ENCODE data around the gene PDP2. TPM values are rescaled to one million over a fixed set of nuclear protein-coding genes. Genes with fewer than 3 reads are reported as not detected.

The PDP2 gene
- total and polyA plus RNA-seq, 2 donors (not counting 3 experiments of a cell fraction or from before 2014, with no cell fraction given) = 4.4 to 9.3 TPM

GRCh38 chr16:66874079-66874775, 6.1 kb upstream of the PDP2 start:
- DNase-seq (ENCODE audit: low read depth, low spot score) = no peak

More at GRCh38 chr16:66874079-66874775, 6.1 kb upstream of the PDP2 start:
- Histone ChIP-seq H3K27me3 (ENCODE audit: control insufficient read depth in 2 of 2, insufficient read depth in 2 of 2, low read length in 2 of 2) (peaks cover 0 to 2% of the 10 kb centered on the region in 2 experiments), H3K9ac (replicated peaks; ENCODE audit: extremely low read depth, insufficient read depth, low read length) (no peak overlapping the region), H3K9me1 (replicated peaks; ENCODE audit: control insufficient read depth, extremely low read depth, insufficient read depth, low read length) (no peaks in the 10 kb centered on the region), H3K79me2 (ENCODE audit: control insufficient read depth, insufficient read depth, low read length) (no peaks in the 10 kb centered on the region), H3K4me3 (replicated peaks in 1 of 3; ENCODE audit: insufficient read depth in 1 of 3, low read depth in 1 of 3, low read length in 3 of 3) (no peak overlapping the region), H3K27ac (ENCODE audit: insufficient read depth, low read depth, low read length) (no peak overlapping the region), H3K9me3 (replicated peaks; ENCODE audit: control insufficient read depth, insufficient read depth, low read length) (no peaks in the 10 kb centered on the region), H3K36me3 (ENCODE audit: control insufficient read depth in 2 of 2, extremely low read depth in 1 of 2, insufficient read depth in 2 of 2, low read length in 2 of 2) (no peaks in the 10 kb centered on the region), H2AFZ (ENCODE audit: low read depth, low read length) (no peak overlapping the region), H3K4me1 (ENCODE audit: control insufficient read depth, extremely low read depth, insufficient read depth, low read length) (peaks cover 12% of the 10 kb centered on the region), H3K4me2 (ENCODE audit: insufficient read depth, low read length) (no peak overlapping the region), H4K20me1 (replicated peaks; ENCODE audit: control insufficient read depth, extremely low read depth, insufficient read depth, low read length) (no peaks in the 10 kb centered on the region)
- ChIA-PET CTCF (interaction anchor here (0.9 to 3.7 kb wide), 4 partner anchors 21 to 80 kb away, joined by 3 to 69 read pairs (median 10); partner anchors contain the start of gene NAE1), POLR2A (interaction anchor here (0.7 kb wide), 1 partner anchor 44 kb away, joined by 7 read pairs; the partner anchor contains the start of gene NAE1)
- TF ChIP-seq POLR2AphosphoS5 (IDR thresholded peaks at IDR 0.05; ENCODE audit: insufficient read depth, low read depth, low read length) (no peak), MAX (IDR thresholded peaks at IDR 0.05; ENCODE audit: insufficient read depth, insufficient read length) (no peak), FOS (IDR thresholded peaks at IDR 0.05; ENCODE audit: borderline replicate concordance, insufficient read depth, low read length) (no peak), CTCF (IDR thresholded peaks at IDR 0.05; ENCODE audit: extremely low read depth in 1 of 2, insufficient read depth in 1 of 2, low read depth in 1 of 2, low read length in 2 of 2) (no peak), GATA2 (IDR thresholded peaks at IDR 0.05; ENCODE audit: insufficient read depth, insufficient read length, low read depth, low read length) (no peak), MYC (IDR thresholded peaks at IDR 0.05; ENCODE audit: low read depth, low read length) (no peak), POLR2A (IDR thresholded peaks at IDR 0.05; ENCODE audit: low read depth, low read length) (no peak), EZH2 (IDR thresholded peaks at IDR 0.05; ENCODE audit: borderline replicate concordance, low read depth, low read length, severe bottlenecking) (no peak), JUN (IDR thresholded peaks at IDR 0.05; ENCODE audit: borderline replicate concordance, insufficient read depth, insufficient read length, low read depth) (no peak)
- BruUV-seq (replicated peaks) = no TSS peak
- intact Hi-C loops (cut with micrococcal nuclease) = no loop called here
- peak; percentile 44 for FAIRE-seq
- dilution Hi-C loops (cut with MboI; ENCODE audit: extremely low pct_ligation_motif_present, low sequenced_read_pairs) = no loop called here
